Ammon's horn (tissue), 1 donor: ENCODE data around the gene ELFN1.

Experiments
- DNase-seq: peaks from one replicate; pipeline ENCODE4 v3.0.0-alpha.2; 2016; ENCODE audit warnings: low spot score

ELFN1 gene

GRCh38 chr7:1694611-1695511 is 24.8 kb downstream of the ELFN1 start:
- no peak for DNase-seq

DNA sequence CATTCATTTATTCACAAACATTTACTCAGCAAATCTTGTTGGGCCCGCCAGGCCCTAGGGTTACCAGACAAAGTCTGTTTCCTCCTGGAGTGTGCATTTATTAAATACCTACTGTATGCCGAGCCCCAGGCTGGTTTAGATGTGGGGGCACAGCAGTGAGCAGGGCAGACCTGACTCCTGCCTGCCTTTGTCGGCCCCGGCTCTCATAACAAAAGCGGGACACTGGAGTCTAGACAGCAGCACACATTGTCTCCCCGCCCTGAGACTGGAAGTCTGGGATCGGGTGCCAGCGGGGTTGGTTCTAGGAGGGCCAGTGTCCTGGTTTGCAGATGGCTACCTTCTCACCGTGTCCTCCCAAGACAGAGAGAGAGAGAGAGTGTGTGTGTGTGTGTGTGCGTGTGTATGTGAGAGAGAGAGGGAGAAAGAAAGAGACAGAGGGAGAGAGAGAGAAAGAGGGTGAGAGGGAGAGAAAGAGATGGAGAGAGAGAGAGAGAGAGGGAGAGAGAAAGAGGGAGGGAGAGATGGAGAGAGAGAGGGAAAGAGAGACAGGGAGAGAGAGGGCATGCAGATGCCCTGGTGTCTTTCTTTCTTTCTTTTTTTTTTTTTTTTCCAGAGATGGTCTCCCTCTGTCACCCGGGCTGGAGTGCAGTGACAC is 25.9 kb downstream of the ELFN1 start:
- DNase-seq, result no peak

DNA sequence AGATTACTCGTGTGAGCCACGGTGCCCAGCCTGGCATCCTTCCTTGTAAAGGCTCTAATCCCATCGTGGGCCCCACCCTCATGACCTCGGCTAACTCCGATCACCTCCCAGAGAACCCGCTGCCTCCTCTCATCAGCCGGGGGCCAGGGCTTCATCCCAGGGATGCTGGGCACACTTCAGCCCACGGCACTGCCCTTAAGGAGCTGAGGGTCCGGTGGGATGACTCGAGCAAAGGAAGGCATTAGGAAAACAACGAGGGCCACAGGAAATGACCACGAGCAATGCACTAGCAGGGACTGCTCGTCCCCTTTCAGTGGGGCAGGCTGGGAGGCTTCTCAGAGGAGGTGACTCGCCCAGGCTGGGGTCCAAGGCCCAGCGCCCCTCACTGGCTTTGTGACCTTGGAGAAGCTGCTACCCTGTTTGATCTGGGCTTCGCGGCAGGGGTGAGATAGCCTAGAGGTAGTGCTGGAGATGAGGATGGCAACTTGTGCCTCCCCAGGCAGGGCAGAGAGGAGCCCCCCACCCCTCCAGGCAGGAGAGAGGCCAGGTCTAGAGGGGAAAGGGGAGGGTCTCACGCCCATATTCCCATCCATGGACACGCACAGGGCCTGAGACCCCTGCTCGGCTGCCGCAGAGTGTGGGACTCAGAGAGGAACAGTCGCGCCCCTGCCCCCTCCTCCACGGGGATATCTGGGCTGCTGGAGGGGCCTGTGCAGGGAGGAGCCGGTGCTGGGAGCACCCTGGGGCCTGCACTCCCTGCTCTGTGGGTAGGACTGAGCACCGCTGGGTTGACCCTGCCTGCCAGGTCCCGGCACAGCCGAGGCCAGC is 26.8 kb downstream of the ELFN1 start:
- DNase-seq, result no peak

- no peak for DNase-seq
Observed at GRCh38 chr7:1697499-1698125, 27.5 kb downstream of the ELFN1 start.

- no peak for DNase-seq
Observed at GRCh38 chr7:1698201-1698600, 28.1 kb downstream of the ELFN1 start.

GRCh38 chr7:1698951-1699350 is 28.9 kb downstream of the ELFN1 start:
- no peak for DNase-seq

- DNase-seq, result no peak
Observed at GRCh38 chr7:1700086-1700485, 30.0 kb downstream of the ELFN1 start.

GRCh38 chr7:1700536-1701333 is 30.7 kb downstream of the ELFN1 start:
- no peak for DNase-seq

GRCh38 chr7:1702652-1703051 is 32.6 kb downstream of the ELFN1 start:
- DNase-seq, result no peak

GRCh38 chr7:1703441-1703840 is 33.4 kb downstream of the ELFN1 start:
- DNase-seq, result no peak

- no peak for DNase-seq
Observed at GRCh38 chr7:1703871-1704810, 34.1 kb downstream of the ELFN1 start.

DNA sequence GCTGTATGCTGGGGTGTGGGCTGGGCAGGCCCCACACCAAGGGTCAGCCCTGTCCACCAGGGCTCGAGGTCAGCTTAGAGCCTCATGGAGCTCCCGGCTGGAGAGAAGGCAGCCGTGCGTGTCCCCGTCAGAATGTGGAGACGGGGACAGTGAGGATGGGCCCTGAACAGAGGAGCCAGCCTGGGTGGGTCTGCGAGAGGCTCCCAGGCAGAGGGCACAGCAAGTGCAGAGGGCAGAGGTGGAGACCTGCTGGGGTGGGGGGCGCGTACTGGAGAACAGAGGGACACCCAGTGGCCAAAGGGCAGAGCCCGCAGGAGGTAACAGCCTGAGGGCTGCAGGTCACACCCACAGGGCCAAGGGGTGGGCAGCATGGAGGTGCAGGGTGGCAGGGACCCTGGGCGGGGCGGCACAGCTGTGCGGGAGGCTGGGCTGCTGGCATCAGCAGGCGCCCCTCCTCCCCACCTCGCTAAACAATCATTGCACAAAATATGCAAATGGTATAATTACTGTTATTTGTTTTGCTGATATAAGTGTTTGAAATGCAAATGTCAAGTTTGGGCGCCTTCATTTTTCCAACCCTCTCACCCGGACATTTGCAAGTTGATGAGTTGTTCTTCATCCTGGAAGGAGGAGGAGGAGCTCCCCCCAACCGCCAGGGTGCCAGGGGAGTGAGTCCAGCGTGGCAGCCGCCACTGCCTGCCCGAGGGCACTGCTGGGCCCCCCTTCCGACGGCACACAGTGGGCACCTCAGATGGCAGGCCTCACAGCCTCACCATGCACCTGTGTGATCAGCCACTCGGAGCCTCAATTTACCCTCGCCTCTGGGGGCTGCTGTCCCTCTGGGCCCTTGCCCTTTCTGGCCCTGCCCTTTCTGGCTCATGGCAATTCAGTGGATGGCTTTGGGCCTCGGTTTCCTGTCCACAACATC is 35.0 kb downstream of the ELFN1 start:
- no peak for DNase-seq

- no peak for DNase-seq
Observed at GRCh38 chr7:1705856-1706255, 35.8 kb downstream of the ELFN1 start.

DNA sequence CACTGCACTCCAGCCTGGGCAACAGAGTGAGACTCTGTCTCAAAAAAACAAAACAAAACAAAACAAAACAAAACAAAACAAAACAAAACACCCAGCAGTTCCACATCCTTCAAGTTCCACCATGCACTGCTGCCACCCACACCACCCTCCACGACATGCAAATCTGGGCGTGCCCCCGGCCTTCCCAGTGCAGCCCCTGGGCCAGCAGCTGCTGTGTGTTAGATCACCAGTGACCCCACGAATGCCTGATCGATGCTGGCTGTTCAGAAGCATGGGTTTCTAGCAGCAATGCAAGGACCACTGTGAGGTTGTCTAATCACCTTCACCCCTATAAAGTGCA is 36.3 kb downstream of the ELFN1 start:
- no peak for DNase-seq

GRCh38 chr7:1706721-1707613 is 36.9 kb downstream of the ELFN1 start:
- no peak for DNase-seq

DNA sequence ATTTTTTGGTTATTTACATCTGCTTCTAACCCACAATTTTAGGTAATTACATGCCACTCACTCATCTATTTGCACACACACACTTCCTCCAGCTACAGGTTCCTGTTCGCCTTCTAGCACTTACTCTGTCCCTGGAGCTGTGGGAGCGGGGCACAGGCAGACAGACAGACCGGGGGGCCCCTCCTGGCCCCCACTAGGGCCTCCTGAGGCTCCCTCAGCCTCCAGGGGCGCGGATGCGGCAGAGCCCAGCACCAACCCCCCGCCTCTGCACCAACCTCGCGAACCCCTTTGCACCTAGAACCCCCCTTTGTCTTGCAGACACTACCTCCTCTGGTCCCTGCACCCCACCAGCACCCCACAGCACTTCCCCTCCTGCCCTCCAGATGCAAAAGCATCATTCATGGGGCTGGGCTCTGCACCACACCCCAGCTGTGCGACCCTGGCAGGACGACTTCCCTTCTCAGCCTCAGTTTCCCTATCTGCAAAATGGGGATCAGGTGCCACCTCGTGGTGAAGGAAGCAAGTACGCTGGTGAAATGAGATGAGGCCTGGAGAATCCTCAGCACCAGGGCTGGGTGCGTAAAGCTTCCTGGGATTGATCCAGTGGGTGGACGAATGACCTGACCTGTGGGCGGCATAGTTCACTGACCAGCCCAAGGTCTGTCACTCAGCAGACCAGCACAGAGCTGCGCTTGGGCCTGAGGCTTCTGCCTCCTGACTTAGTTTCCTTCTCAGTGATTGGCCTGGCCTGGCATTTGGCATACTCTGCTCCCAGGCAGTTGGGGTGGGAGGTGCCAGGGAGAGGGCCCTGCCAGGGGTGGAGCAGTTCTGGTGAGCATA is 37.9 kb downstream of the ELFN1 start:
- DNase-seq, result no peak

DNA sequence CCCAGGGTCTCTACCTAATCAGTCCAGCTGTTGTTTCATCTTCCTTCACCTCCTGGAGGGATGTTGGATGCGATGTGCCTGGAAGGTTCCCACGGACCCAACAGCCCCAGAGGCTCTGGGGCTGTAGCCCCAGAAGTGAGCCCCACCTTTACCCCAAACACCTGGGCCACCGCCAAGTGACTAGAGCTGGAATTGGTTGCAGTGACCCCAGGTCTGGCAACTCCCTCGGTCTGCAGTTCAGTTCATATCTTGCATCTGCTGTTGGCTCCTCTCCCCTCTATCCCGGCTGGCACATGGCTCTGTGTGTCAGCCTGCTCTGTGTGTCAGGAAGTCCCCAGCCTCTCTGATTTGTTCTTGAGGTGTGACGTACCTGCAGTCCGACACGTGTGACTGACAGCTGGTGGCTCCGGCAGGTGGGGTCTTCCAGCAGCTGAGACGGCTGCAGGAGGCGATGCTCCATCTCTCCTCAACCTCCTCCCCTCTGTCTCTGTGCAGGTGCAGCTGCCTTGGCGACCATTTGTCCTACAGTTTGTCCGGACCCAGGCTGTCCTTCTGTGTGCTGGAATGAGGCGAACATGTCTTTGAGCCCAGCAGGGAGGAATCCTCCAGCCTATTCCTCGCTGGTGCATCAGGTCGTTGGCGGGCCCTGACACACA is 38.6 kb downstream of the ELFN1 start:
- DNase-seq, result no peak
